IPS-NIHi7 (cell line): Measurements from ENCODE around the gene PSMD13.

Source experiments
- DNase-seq: peaks from one replicate; pipeline ENCODE4 v3.0.0; 2012; ENCODE audit warnings: mixed read lengths; ENCODE audit errors: extremely low spot score

The PSMD13 gene

GRCh38 chr11:299081-299891, 62.5 kb downstream of the PSMD13 start, which contains the start of gene IFITM5:
Gene IFITM5, minus strand, starts transcription at chr11:299526. Its CDS starts 36 bp downstream, at chr11:299490.
- no peak for DNase-seq

GRCh38 chr11:299951-300735, 63.4 kb downstream of the PSMD13 start:
- no peak for DNase-seq
